Smooth muscle cell (in vitro differentiated cells): ENCODE results near the gene TCF7. TPM values are rescaled to one million over a fixed set of nuclear protein-coding genes. Genes with fewer than 3 reads are reported as not detected.
A peak's percentile ranks its signal among the peaks of the same experiment; 100 is the strongest.

ENCODE experiments used
- DNase-seq: peaks from one replicate; lab custom pipeline; 2025; ENCODE audit not compliant: unreplicated experiment; lab: John Stamatoyannopoulos, UW
- H2AFZ ChIP-seq: fragments of 200-600 bp; sonication (generic); 2 replicates; pipeline ENCODE4 v1.6.0; 2016; ENCODE audit warnings: antibody characterized with exemption, low read depth, mild to moderate bottlenecking
- H3F3A ChIP-seq: fragments of 200-600 bp; sonication (generic); 2 replicates; pipeline ENCODE4 v1.6.0; 2017; ENCODE audit warnings: antibody characterized with exemption, low read depth
- H3K27ac ChIP-seq: fragments of 200-600 bp; sonication (generic); 2 replicates; pipeline ENCODE4 v1.5.1; 2016; ENCODE audit warnings: low read depth, mild to moderate bottlenecking
- H3K27me3 ChIP-seq: fragments of 200-600 bp; sonication (generic); 2 replicates; pipeline ENCODE4 v1.6.1; 2016; ENCODE audit warnings: low read depth, mild to moderate bottlenecking
- H3K36me3 ChIP-seq: fragments of 200-600 bp; sonication (generic); 2 replicates; pipeline ENCODE4 v1.5.1; 2016; ENCODE audit warnings: low read depth
- H3K4me1 ChIP-seq: fragments of 200-600 bp; sonication (generic); 2 replicates; pipeline ENCODE4 v1.5.1; 2016; ENCODE audit warnings: low read depth
- H3K4me2 ChIP-seq: fragments of 200-600 bp; sonication (generic); 2 replicates; pipeline ENCODE4 v1.6.0; 2016; ENCODE audit warnings: mild to moderate bottlenecking
- H3K4me3 ChIP-seq: fragments of 200-600 bp; sonication (generic); 2 replicates; pipeline ENCODE4 v1.5.1; 2016; ENCODE audit warnings: mild to moderate bottlenecking
- H3K79me2 ChIP-seq: fragments of 200-600 bp; sonication (generic); 2 replicates; pipeline ENCODE4 v1.6.0; 2016; ENCODE audit warnings: low read depth, mild to moderate bottlenecking
- H3K9ac ChIP-seq: fragments of 200-600 bp; sonication (generic); 2 replicates; pipeline ENCODE4 v1.6.0; 2016; ENCODE audit warnings: low read depth
- H3K9me3 ChIP-seq: fragments of 200-600 bp; sonication (generic); replicated peaks from 2 replicates; pipeline ENCODE4 v1.5.1; 2016; ENCODE audit warnings: low read depth
- H4K20me1 ChIP-seq: fragments of 200-600 bp; sonication (generic); 2 replicates; pipeline ENCODE4 v1.6.0; 2016; ENCODE audit warnings: low read depth
- WGBS: methylation state at CpG from one replicate; pipeline ENCODE4 v1.1.7; 2016; ENCODE audit warnings: low lambda C conversion rate; 5-methylcytosine and 5-hydroxymethylcytosine counted together
- polyA plus RNA-seq: library from polyadenylated mRNA; unstranded; fragments of >200 nt; fragmentation: Nextera tagmentation; extraction: Ambion mirVana; gene quantifications from 2 replicates; pipeline ENCODE4 v1.2.1, GENCODE V29; 2016
- total RNA-seq: library from RNA; depleted of rRNA; stranded (reverse); fragments of >200 nt; gene quantifications from 2 replicates; pipeline ENCODE4 v1.2.3, GENCODE V29; 2014
- TF ChIP-seq, protein P1 (sequence below): fragments of 200-600 bp; sonication (generic); IDR thresholded peaks from 2 replicates; pipeline ENCODE4 v1.5.1; 2017; ENCODE audit warnings: borderline replicate concordance, mild to moderate bottlenecking, antibody characterized with exemption; ENCODE audit not compliant: insufficient read depth, poor library complexity, severe bottlenecking

Gene TCF7
- total and polyA plus RNA-seq, 2 experiments from 2014 or later: 1.8 to 3.4 TPM

DNA sequence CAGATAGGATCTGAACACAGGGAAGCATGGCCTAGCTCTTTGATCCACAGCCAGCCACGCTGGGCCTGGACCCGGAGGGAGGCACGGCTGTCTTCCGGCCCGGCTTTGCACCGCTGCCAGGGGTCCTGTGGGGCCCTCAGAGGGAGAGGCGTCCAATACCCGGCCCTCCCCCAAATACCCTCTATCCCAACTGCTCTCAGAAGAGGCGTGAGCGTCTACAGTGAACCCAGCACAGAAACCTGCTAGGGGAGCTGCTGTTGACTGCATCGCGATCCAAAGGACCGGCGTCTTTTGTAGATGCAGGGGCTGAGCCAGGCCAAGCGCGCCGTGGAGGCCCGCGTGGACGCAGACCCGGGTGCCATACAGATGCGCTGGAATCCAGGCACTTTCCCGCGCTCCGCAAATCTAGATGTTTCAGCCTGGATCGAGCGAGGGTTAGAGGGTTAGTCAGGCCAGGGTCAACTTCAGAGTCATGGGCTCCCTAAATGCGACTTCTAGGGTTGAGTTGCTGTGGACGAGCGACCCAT lies 1.1 kb upstream of the TCF7 start:
- Histone ChIP-seq H3K4me1 (no peaks in the 10 kb centered on the region), H3K4me2 (peak overlapping the region; percentile 97), H3K79me2 (no peaks in the 10 kb centered on the region), H3K27ac (no peak overlapping the region), H3K4me3 (no peak overlapping the region), H3K36me3 (no peaks in the 10 kb centered on the region), H4K20me1 (peaks cover 9% of the 10 kb centered on the region), H3K9me3 (no peaks in the 10 kb centered on the region), H2AFZ (no peak overlapping the region), H3K9ac (no peak overlapping the region), H3F3A (no peaks in the 10 kb centered on the region), H3K27me3 (peaks cover 6% of the 10 kb centered on the region)
- TF ChIP-seq, protein P1, sequence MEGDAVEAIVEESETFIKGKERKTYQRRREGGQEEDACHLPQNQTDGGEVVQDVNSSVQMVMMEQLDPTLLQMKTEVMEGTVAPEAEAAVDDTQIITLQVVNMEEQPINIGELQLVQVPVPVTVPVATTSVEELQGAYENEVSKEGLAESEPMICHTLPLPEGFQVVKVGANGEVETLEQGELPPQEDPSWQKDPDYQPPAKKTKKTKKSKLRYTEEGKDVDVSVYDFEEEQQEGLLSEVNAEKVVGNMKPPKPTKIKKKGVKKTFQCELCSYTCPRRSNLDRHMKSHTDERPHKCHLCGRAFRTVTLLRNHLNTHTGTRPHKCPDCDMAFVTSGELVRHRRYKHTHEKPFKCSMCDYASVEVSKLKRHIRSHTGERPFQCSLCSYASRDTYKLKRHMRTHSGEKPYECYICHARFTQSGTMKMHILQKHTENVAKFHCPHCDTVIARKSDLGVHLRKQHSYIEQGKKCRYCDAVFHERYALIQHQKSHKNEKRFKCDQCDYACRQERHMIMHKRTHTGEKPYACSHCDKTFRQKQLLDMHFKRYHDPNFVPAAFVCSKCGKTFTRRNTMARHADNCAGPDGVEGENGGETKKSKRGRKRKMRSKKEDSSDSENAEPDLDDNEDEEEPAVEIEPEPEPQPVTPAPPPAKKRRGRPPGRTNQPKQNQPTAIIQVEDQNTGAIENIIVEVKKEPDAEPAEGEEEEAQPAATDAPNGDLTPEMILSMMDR: no peak
- no peak for DNase-seq
- 40% methylated on average over 30 of the region's 30 CpGs for WGBS

DNA sequence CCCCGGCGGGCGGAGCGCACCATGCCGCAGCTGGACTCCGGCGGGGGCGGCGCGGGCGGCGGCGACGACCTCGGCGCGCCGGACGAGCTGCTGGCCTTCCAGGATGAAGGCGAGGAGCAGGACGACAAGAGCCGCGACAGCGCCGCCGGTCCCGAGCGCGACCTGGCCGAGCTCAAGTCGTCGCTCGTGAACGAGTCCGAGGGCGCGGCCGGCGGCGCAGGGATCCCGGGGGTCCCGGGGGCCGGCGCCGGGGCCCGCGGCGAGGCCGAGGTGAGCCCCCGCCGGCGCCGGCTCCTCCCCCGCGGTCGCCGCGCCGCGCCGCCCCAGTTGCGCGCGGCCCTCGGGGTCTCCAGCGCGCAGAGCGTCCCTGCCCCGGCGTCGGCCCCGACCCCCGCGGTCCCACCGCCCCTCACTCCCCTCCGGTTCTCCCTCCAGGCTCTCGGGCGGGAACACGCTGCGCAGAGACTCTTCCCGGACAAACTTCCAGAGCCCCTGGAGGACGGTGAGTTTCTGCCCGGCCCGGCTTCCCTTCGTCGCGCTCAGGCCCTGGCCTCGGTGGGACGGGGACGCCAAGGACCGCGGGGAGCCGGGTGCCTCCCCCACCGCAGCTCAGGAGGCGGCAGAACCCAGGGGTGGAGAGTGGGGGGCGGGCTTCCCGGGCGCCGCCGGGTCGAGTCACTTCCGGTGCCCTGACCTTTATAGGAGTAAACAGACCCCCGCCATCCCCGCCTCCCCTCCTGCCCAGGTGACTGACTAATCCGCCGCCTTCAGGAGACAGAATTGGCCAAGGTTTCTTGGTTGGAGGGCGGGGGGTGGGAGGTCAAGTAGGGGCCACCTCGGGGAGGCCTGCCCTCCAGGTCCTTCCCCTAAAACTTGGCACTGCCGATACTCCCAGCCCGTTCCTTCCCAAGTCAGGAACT lies 665 bp downstream of the TCF7 start:
- H3K4me3 ChIP-seq: peak overlapping the region; percentile 58
- H3K9me3 ChIP-seq: no peaks in the 10 kb centered on the region
- no peaks in the 10 kb centered on the region for H3K79me2 ChIP-seq
- peaks cover 6% of the 10 kb centered on the region for H3K27me3 ChIP-seq
- no peak overlapping the region for H2AFZ ChIP-seq
- H3K4me1 ChIP-seq: no peaks in the 10 kb centered on the region
- WGBS: 2% methylated on average over 52 of the region's 110 CpGs
- peak overlapping the region; percentile 98 for H3K4me2 ChIP-seq
- H3K27ac ChIP-seq: no peak overlapping the region
- peaks cover 11% of the 10 kb centered on the region for H4K20me1 ChIP-seq
- no peaks in the 10 kb centered on the region for H3F3A ChIP-seq
- H3K9ac ChIP-seq: peak overlapping the region; percentile 47
- DNase-seq: no peak
- H3K36me3 ChIP-seq: no peaks in the 10 kb centered on the region
- TF ChIP-seq, protein P1: no peak

DNA sequence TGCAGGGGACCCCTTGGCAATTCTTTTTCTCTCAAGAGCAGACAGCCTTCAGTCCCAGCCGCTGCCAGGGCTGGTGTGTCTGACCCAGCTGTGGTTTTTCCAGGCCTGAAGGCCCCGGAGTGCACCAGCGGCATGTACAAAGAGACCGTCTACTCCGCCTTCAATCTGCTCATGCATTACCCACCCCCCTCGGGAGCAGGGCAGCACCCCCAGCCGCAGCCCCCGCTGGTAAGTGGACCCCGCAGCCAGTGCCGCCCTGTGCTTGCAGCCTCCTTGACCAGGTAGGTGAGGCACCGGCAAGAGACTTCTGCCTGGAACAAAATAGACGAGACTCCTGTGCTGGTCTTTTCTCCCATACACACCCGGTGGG lies 1.3 kb downstream of the TCF7 start:
- peak overlapping the region; percentile 98 for H3K4me2 ChIP-seq

More for the DNA sequence above, 1.3 kb downstream of the TCF7 start:
- Histone ChIP-seq H3K27me3 (peaks cover 6% of the 10 kb centered on the region), H3F3A (no peaks in the 10 kb centered on the region), H3K4me3 (peak overlapping the region; percentile 58), H2AFZ (no peak overlapping the region), H3K9ac (no peak overlapping the region), H3K9me3 (no peaks in the 10 kb centered on the region), H3K79me2 (no peaks in the 10 kb centered on the region), H3K27ac (no peak overlapping the region), H4K20me1 (peaks cover 16% of the 10 kb centered on the region), H3K36me3 (no peaks in the 10 kb centered on the region), H3K4me1 (no peaks in the 10 kb centered on the region)
- DNase-seq: no peak
- TF ChIP-seq, protein P1: no peak
- WGBS: 80% methylated on average over 13 of the region's 13 CpGs
